HepG2 (cell line): Measurements from ENCODE around the gene ZNF30.

Experiments used
- BCL6 ChIP-seq: IDR thresholded peaks from 2 replicates; pipeline ENCODE4 v1.6.1; 2016; ENCODE audit warnings: missing genetic modification reagents, missing compliant biosample characterization
- CEBPB ChIP-seq: IDR thresholded peaks from 2 replicates; pipeline ENCODE4 v1.6.1; 2011; ENCODE audit warnings: low read depth, low read length, improper control_type of control experiment, borderline replicate concordance
- FOXP1 ChIP-seq, 2 experiments: fragments of 450-650 bp in 1 of 2; IDR thresholded peaks; 2 replicates each; pipeline ENCODE4 v1.6.1; 2017 to 2018; ENCODE audit warnings: antibody characterized with exemption in 1 of 2
- KAT7 ChIP-seq: IDR thresholded peaks from 2 replicates; pipeline ENCODE4 v1.6.1; 2018; ENCODE audit warnings: borderline replicate concordance, missing compliant biosample characterization
- PITX1 ChIP-seq: sonication (generic); formaldehyde crosslinking; IDR thresholded peaks from 2 replicates; pipeline ENCODE4 v1.5.1; 2020; ENCODE audit warnings: mild to moderate bottlenecking, missing genetic modification reagents
- SP1 ChIP-seq, 2 experiments: fragments of 450-650 bp in 1 of 2; sonication (generic) in 1 of 2; formaldehyde crosslinking in 1 of 2; IDR thresholded peaks; 2 replicates each; pipeline versions ENCODE4 v1.4.0 to v1.6.1; 2016 to 2020; ENCODE audit warnings: missing genetic modification reagents in 1 of 2
- TAF1 ChIP-seq: sonication (generic); formaldehyde crosslinking; IDR thresholded peaks from 2 replicates; pipeline ENCODE4 v1.4.0; 2020; ENCODE audit warnings: missing genetic modification reagents
- TAF15 ChIP-seq: fragments of 200-400 bp; formaldehyde crosslinking; IDR thresholded peaks from one replicate; pipeline ENCODE4 v1.6.1; 2018; ENCODE audit warnings: mild to moderate bottlenecking, low read depth, low read length; ENCODE audit not compliant: poor library complexity, severe bottlenecking
- TOE1 ChIP-seq: sonication (generic); formaldehyde crosslinking; IDR thresholded peaks from 2 replicates; pipeline ENCODE4 v1.4.0; 2020; ENCODE audit warnings: mild to moderate bottlenecking, missing genetic modification reagents
- TSC22D2 ChIP-seq: sonication (generic); formaldehyde crosslinking; IDR thresholded peaks from 2 replicates; pipeline ENCODE4 v1.5.1; 2020; ENCODE audit warnings: missing genetic modification reagents, mild to moderate bottlenecking, borderline replicate concordance
- ZBTB21 ChIP-seq: sonication (generic); formaldehyde crosslinking; IDR thresholded peaks from 2 replicates; pipeline ENCODE4 v1.4.0; 2020; ENCODE audit warnings: missing genetic modification reagents
- ZNF383 ChIP-seq: sonication (generic); formaldehyde crosslinking; IDR thresholded peaks from 2 replicates; pipeline ENCODE4 v1.4.0; 2020; ENCODE audit warnings: missing genetic modification reagents, mild to moderate bottlenecking, borderline replicate concordance
- TF ChIP-seq, protein P1 (sequence below): sonication (generic); formaldehyde crosslinking; IDR thresholded peaks from 2 replicates; pipeline ENCODE4 v1.5.0; 2020; ENCODE audit warnings: mild to moderate bottlenecking, missing genetic modification reagents, moderate library complexity
- TF ChIP-seq, protein P2 (sequence below): sonication (generic); formaldehyde crosslinking; IDR thresholded peaks from 2 replicates; pipeline ENCODE4 v1.4.0; 2020; ENCODE audit warnings: missing genetic modification reagents

- TF ChIP-seq FOXP1 (IDR thresholded peaks at IDR 0.05) (no peak), FOXP1 (CRISPR knock-in tag; IDR thresholded peaks at IDR 0.05) (no peak), SP1 (IDR thresholded peaks at IDR 0.05) (no peak), SP1 (CRISPR knock-in tag; IDR thresholded peaks at IDR 0.05) (no peak), PITX1 (CRISPR knock-in tag) (no peak), TOE1 (no peak), KAT7 (CRISPR knock-in tag) (no peak), TAF1 (CRISPR knock-in tag) (no peak), TSC22D2 (no peak), TAF15 (no peak), ZNF383 (CRISPR knock-in tag) (no peak), BCL6 (no peak), ZBTB21 (no peak), CEBPB (no peak)
- TF ChIP-seq, protein P1, sequence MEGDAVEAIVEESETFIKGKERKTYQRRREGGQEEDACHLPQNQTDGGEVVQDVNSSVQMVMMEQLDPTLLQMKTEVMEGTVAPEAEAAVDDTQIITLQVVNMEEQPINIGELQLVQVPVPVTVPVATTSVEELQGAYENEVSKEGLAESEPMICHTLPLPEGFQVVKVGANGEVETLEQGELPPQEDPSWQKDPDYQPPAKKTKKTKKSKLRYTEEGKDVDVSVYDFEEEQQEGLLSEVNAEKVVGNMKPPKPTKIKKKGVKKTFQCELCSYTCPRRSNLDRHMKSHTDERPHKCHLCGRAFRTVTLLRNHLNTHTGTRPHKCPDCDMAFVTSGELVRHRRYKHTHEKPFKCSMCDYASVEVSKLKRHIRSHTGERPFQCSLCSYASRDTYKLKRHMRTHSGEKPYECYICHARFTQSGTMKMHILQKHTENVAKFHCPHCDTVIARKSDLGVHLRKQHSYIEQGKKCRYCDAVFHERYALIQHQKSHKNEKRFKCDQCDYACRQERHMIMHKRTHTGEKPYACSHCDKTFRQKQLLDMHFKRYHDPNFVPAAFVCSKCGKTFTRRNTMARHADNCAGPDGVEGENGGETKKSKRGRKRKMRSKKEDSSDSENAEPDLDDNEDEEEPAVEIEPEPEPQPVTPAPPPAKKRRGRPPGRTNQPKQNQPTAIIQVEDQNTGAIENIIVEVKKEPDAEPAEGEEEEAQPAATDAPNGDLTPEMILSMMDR: no peak
- TF ChIP-seq, protein P2, sequence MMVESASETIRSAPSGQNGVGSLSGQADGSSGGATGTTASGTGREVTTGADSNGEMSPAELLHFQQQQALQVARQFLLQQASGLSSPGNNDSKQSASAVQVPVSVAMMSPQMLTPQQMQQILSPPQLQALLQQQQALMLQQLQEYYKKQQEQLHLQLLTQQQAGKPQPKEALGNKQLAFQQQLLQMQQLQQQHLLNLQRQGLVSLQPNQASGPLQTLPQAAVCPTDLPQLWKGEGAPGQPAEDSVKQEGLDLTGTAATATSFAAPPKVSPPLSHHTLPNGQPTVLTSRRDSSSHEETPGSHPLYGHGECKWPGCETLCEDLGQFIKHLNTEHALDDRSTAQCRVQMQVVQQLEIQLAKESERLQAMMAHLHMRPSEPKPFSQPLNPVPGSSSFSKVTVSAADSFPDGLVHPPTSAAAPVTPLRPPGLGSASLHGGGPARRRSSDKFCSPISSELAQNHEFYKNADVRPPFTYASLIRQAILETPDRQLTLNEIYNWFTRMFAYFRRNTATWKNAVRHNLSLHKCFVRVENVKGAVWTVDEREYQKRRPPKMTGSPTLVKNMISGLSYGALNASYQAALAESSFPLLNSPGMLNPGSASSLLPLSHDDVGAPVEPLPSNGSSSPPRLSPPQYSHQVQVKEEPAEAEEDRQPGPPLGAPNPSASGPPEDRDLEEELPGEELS: no peak
Measured at GRCh38 chr19:34900245-34900644, 26.5 kb upstream of the ZNF30 start.
